PC-3 (cell line): Measurements from ENCODE around the gene HAGH. TPM values are rescaled to one million over a fixed set of nuclear protein-coding genes. Genes with fewer than 3 reads are reported as not detected.
"Not testable (repeated sequence)": the region's sequence is repeated elsewhere in the genome, so short reads cannot be mapped to it uniquely, and the experiment has no call there.

Experiments used
- ATAC-seq: fragments of 200-7000 bp; cut with Tn5 transposase; 2 replicates; pipeline ENCODE4 v1.9.1; 2020; ENCODE audit warnings: mild to moderate bottlenecking, moderate library complexity
- BruUV-seq: library from RNA; stranded (reverse); fragments of 400-500 nt; replicated peaks from 2 replicates; lab custom pipeline; 2021; lab: Mats Ljungman, UMichigan
- CTCF ChIA-PET: fragments of 300-600 bp; sonication (Branson Sonifier 250); formaldehyde crosslinking; loops from one replicate; lab custom pipeline; 2022; ENCODE audit warnings: antibody characterized with exemption; lab: Charles Lee
- POLR2A ChIA-PET: fragments of 300-600 bp; sonication (Branson Sonifier 250); formaldehyde crosslinking; loops from one replicate; lab custom pipeline; 2022; ENCODE audit warnings: antibody characterized with exemption; ENCODE audit not compliant: unreplicated experiment; lab: Charles Lee
- DNase-seq: peaks from one replicate; pipeline ENCODE4 v3.0.0-alpha.2; 2015
- H2AFZ ChIP-seq: fragments of 300-600 bp; sonication (generic); 2 replicates; pipeline ENCODE4 v1.6.0; 2016; ENCODE audit warnings: antibody characterized with exemption, low read length
- H3F3A ChIP-seq: fragments of 300-600 bp; sonication (generic); one replicate; pipeline ENCODE4 v1.6.0; 2017; ENCODE audit warnings: antibody characterized with exemption, low read length, control low read depth, mild to moderate bottlenecking; ENCODE audit not compliant: unreplicated experiment
- H3K27ac ChIP-seq: fragments of 300-600 bp; sonication (generic); 2 replicates; pipeline ENCODE4 v1.5.1; 2016; ENCODE audit warnings: mild to moderate bottlenecking, low read length
- H3K27me3 ChIP-seq: fragments of 300-600 bp; sonication (generic); 2 replicates; pipeline ENCODE4 v1.6.1; 2016; ENCODE audit warnings: low read length, mixed read lengths
- H3K36me3 ChIP-seq: fragments of 300-600 bp; sonication (generic); 2 replicates; pipeline ENCODE4 v1.6.1; 2016; ENCODE audit warnings: low read depth, mixed run types, low read length, mixed read lengths
- H3K4me1 ChIP-seq: fragments of 300-600 bp; sonication (generic); 2 replicates; pipeline ENCODE4 v1.5.1; 2016; ENCODE audit warnings: low read length; ENCODE audit not compliant: insufficient read depth
- H3K4me2 ChIP-seq: fragments of 300-600 bp; sonication (generic); 2 replicates; pipeline ENCODE4 v1.6.0; 2016; ENCODE audit warnings: low read length
- H3K4me3 ChIP-seq: fragments of 300-600 bp; sonication (generic); 2 replicates; pipeline ENCODE4 v1.5.1; 2016; ENCODE audit warnings: mild to moderate bottlenecking, low read length, mixed read lengths
- H3K79me2 ChIP-seq: fragments of 300-600 bp; sonication (generic); 2 replicates; pipeline ENCODE4 v1.6.1; 2017; ENCODE audit warnings: low read length, mixed read lengths
- H3K9ac ChIP-seq: fragments of 300-600 bp; sonication (generic); 2 replicates; pipeline ENCODE4 v1.6.0; 2016; ENCODE audit warnings: mild to moderate bottlenecking, low read length
- H3K9me2 ChIP-seq: fragments of 300-600 bp; sonication (generic); replicated peaks from 2 replicates; pipeline ENCODE4 v1.6.1; 2016; ENCODE audit warnings: mixed run types, low read length, mixed read lengths
- H3K9me3 ChIP-seq: fragments of 300-600 bp; sonication (generic); 2 replicates; pipeline ENCODE4 v1.6.1; 2016; ENCODE audit warnings: low read length, mixed read lengths
- H4K20me1 ChIP-seq: fragments of 300-600 bp; sonication (generic); 2 replicates; pipeline ENCODE4 v1.6.1; 2016; ENCODE audit warnings: low read length, mixed read lengths
- EZH2 ChIP-seq: fragments of 300-600 bp; sonication (generic); IDR thresholded peaks from one replicate; pipeline ENCODE4 v1.6.1; 2017; ENCODE audit warnings: antibody characterized with exemption, mild to moderate bottlenecking, low read length; ENCODE audit not compliant: unreplicated experiment
- EZH2phosphoT487 ChIP-seq: fragments of 300-600 bp; sonication (generic); IDR thresholded peaks from 2 replicates; pipeline ENCODE4 v1.6.1; 2018; ENCODE audit warnings: mild to moderate bottlenecking, antibody characterized with exemption, low read length, borderline replicate concordance
- intact Hi-C: fragments of 100-400 bp; cut with micrococcal nuclease; formaldehyde crosslinking; loops from 2 replicates; pipeline ENCODE4 v1.9.0; 2023
- total RNA-seq: library from RNA; depleted of rRNA; stranded (reverse); fragments of >200 nt; gene quantifications from 2 replicates; pipeline ENCODE4 v1.2.3, GENCODE V29; 2014
- TF ChIP-seq, protein P1 (sequence below): fragments of 300-600 bp; sonication (generic); conservative IDR thresholded peaks from 2 replicates; pipeline ENCODE4 v1.5.1; 2017; ENCODE audit warnings: antibody characterized with exemption, low read depth, mild to moderate bottlenecking, low read length

Gene HAGH
- total RNA-seq, 1 experiment from 2014 or later = 99.5 TPM

DNA sequence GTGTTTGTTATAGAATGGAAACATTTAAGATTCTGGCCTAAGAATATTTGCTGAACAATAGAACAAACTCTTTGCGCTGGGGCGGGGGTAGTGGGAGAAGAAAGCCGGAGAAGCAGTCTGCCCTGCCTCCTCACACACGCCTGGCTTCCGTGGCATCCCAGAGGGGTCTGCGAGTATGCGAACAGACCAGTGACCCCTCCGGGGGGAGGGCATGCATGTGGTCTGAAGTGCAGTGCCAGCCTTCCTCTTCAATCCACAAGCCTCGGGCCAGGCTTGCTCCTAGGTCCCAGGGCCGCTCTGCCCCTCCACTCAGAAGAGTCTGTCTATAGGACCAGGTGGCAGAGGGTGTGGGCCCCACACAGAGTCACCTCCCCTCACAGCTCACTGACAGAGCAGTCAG lies 19.0 kb downstream of the HAGH start:
- no peak overlapping the region for H2AFZ ChIP-seq
- intact Hi-C loops = no loop called here
- no peak overlapping the region for H3K27ac ChIP-seq
- POLR2A ChIA-PET = no interaction called here
- no peaks in the 10 kb centered on the region for H3K9me3 ChIP-seq
- H3F3A ChIP-seq = no peaks in the 10 kb centered on the region
- no peaks in the 10 kb centered on the region for H3K9me2 ChIP-seq
- H4K20me1 ChIP-seq = no peaks in the 10 kb centered on the region
- no peak overlapping the region for H3K9ac ChIP-seq
- no TSS peak for BruUV-seq
- H3K79me2 ChIP-seq = no peaks in the 10 kb centered on the region
- no peak overlapping the region for H3K4me3 ChIP-seq
- no peaks in the 10 kb centered on the region for H3K27me3 ChIP-seq
- no peaks in the 10 kb centered on the region for H3K4me1 ChIP-seq
- no peak overlapping the region for H3K4me2 ChIP-seq
- DNase-seq (no peak), ATAC-seq (no peak)
- TF ChIP-seq EZH2 (no peak), EZH2phosphoT487 (no peak)
- TF ChIP-seq, protein P1, sequence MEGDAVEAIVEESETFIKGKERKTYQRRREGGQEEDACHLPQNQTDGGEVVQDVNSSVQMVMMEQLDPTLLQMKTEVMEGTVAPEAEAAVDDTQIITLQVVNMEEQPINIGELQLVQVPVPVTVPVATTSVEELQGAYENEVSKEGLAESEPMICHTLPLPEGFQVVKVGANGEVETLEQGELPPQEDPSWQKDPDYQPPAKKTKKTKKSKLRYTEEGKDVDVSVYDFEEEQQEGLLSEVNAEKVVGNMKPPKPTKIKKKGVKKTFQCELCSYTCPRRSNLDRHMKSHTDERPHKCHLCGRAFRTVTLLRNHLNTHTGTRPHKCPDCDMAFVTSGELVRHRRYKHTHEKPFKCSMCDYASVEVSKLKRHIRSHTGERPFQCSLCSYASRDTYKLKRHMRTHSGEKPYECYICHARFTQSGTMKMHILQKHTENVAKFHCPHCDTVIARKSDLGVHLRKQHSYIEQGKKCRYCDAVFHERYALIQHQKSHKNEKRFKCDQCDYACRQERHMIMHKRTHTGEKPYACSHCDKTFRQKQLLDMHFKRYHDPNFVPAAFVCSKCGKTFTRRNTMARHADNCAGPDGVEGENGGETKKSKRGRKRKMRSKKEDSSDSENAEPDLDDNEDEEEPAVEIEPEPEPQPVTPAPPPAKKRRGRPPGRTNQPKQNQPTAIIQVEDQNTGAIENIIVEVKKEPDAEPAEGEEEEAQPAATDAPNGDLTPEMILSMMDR = no peak
- H3K36me3 ChIP-seq = no peaks in the 10 kb centered on the region
- CTCF ChIA-PET = no interaction called here

DNA sequence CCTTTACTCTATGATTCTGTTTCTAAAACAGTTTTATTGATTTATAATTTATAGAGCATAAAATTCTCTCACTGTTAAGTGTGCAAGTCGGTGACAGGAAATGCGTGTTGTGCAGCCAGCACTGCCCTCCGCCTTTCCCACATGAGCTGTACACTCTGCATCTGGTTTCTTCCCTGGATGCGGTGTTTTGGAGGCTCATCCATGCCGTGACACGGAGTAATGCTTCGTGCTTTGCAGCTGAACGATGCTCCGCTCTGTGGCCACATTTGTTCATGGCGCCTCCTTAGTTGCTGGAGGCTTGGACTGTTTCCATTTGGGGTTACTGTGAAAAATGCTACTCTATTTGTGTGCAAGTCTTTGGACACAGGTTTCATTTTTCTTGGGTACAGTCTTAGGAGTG lies 25.9 kb downstream of the HAGH start:
- ATAC-seq (no peak), DNase-seq (no peak)
- Histone ChIP-seq H4K20me1 (no peaks in the 10 kb centered on the region), H2AFZ (no peak overlapping the region), H3K4me3 (no peak overlapping the region), H3K27me3 (no peaks in the 10 kb centered on the region), H3K4me1 (no peaks in the 10 kb centered on the region), H3K79me2 (no peaks in the 10 kb centered on the region), H3K9me3 (no peaks in the 10 kb centered on the region), H3K27ac (no peak overlapping the region), H3K4me2 (no peak overlapping the region), H3F3A (no peaks in the 10 kb centered on the region), H3K9me2 (no peaks in the 10 kb centered on the region), H3K9ac (no peak overlapping the region), H3K36me3 (no peaks in the 10 kb centered on the region)
- ChIA-PET POLR2A (no interaction called here), CTCF (no interaction called here)
- BruUV-seq = no TSS peak
- intact Hi-C loops = no loop called here
- TF ChIP-seq, protein P1 = no peak
- TF ChIP-seq EZH2phosphoT487 (no peak), EZH2 (no peak)

DNA sequence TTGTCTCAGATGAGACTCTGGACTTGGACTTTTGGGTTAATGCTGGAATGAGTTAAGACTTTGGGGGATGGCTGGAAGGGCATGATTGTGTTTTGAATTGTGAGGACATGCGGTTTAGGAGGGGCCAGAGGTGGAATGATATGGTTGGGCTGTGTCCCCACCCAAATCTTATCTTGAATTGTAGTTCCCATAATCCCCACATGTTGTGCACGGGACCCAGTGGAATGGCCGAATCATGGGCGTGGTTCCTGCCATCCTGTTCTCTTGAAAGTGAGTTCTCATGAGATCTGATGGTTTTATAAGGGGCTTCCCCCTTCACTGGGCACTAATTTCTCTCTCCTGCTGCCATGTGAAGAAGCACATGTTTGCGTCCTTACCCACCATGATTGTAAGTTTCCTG lies 27.4 kb downstream of the HAGH start:
- H3K4me3 ChIP-seq, H2AFZ ChIP-seq, H3K4me1 ChIP-seq, POLR2A ChIA-PET, H3F3A ChIP-seq, H3K9ac ChIP-seq, H3K27me3 ChIP-seq, H3K27ac ChIP-seq, H3K79me2 ChIP-seq, BruUV-seq, DNase-seq, H4K20me1 ChIP-seq, H3K9me2 ChIP-seq, CTCF ChIA-PET, ATAC-seq, H3K9me3 ChIP-seq, intact Hi-C loops, H3K36me3 ChIP-seq, H3K4me2 ChIP-seq: not testable (repeated sequence)
